Mononuclear cell (primary cell): Measurements from ENCODE around the gene ZNF487. TPM values are rescaled to one million over a fixed set of nuclear protein-coding genes. Genes with fewer than 3 reads are reported as not detected.

Experiments
- H3K27me3 ChIP-seq: 2 replicates; pipeline ENCODE4 v1.6.0; 2011; ENCODE audit warnings: low read length, control low read depth; ENCODE audit not compliant: insufficient read depth
- H3K4me1 ChIP-seq: 2 replicates; pipeline ENCODE4 v1.5.1; 2011; ENCODE audit warnings: mild to moderate bottlenecking, low read length, control low read depth; ENCODE audit not compliant: insufficient read depth
- H3K4me3 ChIP-seq: 2 replicates; pipeline ENCODE4 v1.5.1; 2011; ENCODE audit warnings: mild to moderate bottlenecking, low read length, moderate library complexity
- H3K9me3 ChIP-seq: 2 replicates; pipeline ENCODE4 v1.5.1; 2011; ENCODE audit warnings: low read depth, mild to moderate bottlenecking, control low read depth, low read length
- total RNA-seq: library from RNA; depleted of rRNA; stranded (reverse); fragments of >200 nt; gene quantifications from one replicate; pipeline ENCODE4 v1.2.3, GENCODE V29; 2012

Gene ZNF487
- total RNA-seq, 1 donor: 13.1 TPM

DNA sequence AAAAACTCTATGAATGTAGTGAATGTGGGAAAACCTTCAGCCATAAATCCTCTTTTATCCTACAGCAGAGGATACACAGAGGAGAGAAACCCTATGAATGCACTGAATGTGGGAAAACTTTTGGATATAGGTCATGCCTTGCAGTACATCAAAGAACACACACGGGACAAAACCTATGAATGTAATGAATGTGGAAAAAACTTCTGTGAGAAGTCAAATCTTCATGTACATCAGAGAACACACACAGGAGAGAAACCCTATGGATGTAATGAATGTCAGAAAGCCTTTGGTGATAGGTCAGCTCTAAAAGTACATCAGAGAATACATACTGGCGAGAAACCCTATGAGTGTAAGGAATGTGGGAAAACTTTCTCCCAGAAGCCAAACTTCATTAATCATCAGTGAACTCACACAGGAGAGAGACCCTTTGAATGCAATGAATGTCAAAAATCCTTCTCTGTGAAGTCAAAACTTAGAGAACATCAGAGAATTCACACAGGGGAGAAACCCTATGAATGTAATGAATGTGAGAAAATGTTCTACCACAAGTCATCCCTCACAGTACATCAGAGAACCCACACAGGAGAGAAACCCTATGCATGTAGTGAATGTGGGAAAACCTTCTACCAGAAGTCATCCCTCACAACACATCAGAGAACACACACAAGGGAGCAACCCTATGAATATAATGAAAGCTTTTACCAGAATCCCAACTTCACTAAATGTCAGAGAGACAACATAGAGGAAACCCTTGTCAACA lies 45.6 kb downstream of the ZNF487 start:
- no peaks in the 10 kb centered on the region for H3K4me1 ChIP-seq
- no peak overlapping the region for H3K4me3 ChIP-seq
- peaks cover 36% of the 10 kb centered on the region for H3K9me3 ChIP-seq
- H3K27me3 ChIP-seq: no peaks in the 10 kb centered on the region

DNA sequence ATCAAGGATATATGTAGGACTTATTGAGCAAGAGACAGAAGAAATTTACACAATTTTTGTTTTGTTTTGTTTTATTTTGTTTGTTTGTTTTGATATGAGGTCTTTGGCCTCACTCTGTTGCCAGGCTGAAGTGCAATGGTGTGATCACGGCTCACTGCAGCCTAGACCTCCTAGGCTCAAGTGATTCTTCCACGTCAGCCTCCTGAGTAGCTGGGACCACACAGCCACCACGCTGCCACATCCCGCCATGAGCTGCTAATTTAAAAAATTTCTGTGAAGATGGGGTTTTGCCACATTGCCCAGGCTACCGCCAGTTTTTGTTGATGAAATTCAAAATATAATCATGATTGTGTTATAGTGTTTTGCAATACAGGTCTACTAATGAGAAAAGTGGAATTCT lies 54.9 kb downstream of the ZNF487 start:
- Histone ChIP-seq H3K4me1 (no peaks in the 10 kb centered on the region), H3K9me3 (no peaks in the 10 kb centered on the region), H3K4me3 (no peak overlapping the region), H3K27me3 (no peaks in the 10 kb centered on the region)

DNA sequence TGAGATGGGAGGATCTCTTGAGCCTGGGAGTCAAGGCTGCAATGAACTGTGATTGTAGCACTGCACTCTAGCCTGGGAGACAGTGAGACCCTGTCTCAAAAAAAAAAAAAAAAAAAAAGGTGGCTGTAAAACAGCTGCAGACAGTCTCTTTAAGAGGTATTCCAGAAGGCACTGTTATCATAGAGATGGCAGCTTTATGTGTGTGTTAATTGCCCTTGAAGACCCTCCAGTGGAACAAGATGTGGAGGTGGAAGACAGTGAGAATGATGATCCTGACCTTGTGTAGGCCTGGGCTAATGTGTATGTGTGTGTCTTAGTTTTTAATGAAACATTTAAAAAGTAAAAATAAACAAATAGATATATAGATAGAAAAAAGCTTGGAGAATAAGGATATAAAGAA lies 66.0 kb downstream of the ZNF487 start:
- Histone ChIP-seq H3K4me3 (no peak overlapping the region), H3K27me3 (no peaks in the 10 kb centered on the region), H3K9me3 (no peaks in the 10 kb centered on the region), H3K4me1 (no peaks in the 10 kb centered on the region)

DNA sequence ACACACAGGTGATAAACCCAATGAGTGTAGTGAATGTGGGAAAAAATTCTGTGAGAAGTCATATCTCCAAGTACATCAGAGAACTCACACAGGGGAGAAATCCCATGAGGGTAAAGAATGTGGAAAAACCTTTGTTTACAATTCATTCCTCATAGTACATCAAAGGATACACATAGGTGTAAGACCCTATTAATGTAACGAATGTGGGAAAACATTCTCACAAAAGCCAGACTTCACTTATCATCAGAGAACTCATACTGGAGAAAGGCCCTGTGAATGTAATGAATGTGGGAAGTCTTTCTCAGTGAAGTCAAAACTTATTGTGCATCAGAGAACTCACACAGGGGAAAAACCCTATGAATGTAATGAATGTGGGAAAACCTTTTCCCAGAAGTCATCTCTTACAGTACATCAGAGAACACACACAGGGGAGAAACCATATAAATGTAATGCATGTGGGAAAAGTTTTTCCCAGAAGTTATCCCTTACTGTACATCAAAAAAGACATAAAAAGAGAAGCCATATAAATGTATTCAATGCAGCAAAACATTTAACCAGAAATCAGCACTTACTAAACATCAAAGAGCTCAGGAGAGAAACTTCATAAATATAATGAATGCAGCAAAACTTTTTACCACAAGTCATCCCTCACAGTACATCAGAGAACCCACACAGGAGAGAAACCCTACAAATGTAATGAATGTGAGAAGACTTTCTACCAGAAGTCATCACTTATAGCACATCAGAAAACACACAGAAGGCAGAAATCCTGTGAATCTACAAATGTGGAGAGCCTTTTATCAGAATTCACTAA lies 87.7 kb downstream of the ZNF487 start:
- H3K9me3 ChIP-seq: peaks cover 58% of the 10 kb centered on the region
- peaks cover 2% of the 10 kb centered on the region for H3K27me3 ChIP-seq
- H3K4me3 ChIP-seq: no peak overlapping the region
- H3K4me1 ChIP-seq: no peaks in the 10 kb centered on the region

Other genes starting within 250 kb of the ZNF487 start
- gene RASGEF1A, start 170.0 kb upstream of the ZNF487 start, total RNA-seq: 1.3 TPM
- gene FXYD4, start 65.5 kb upstream of the ZNF487 start, total RNA-seq: not detected
- 118 TPM for gene HNRNPF, start 27.9 kb upstream of the ZNF487 start, total RNA-seq
- 0.31 TPM for gene ZNF239, start 137.5 kb downstream of the ZNF487 start, total RNA-seq
- 1.9 TPM for gene ZNF485, start 169.3 kb downstream of the ZNF487 start, total RNA-seq
- 19.7 TPM for gene ZNF32, start 211.8 kb downstream of the ZNF487 start, total RNA-seq